Lower leg skin (tissue), 3 donors: ENCODE data around the gene NLRP14.

Experiments
- POLR2A ChIP-seq, 2 donors: fragments of 450-650 bp; IDR thresholded peaks; one replicate each; pipeline ENCODE4 v1.6.1; 2016 to 2017; ENCODE audit warnings: antibody characterized with exemption in 2 of 2, mild to moderate bottlenecking in 1 of 2, moderate library complexity in 1 of 2
- TF ChIP-seq, protein P1 (sequence below), 3 donors: fragments of 450-650 bp; IDR thresholded peaks; one replicate each; pipeline ENCODE4 v1.5.1; 2016; ENCODE audit warnings: antibody characterized with exemption in 3 of 3, mild to moderate bottlenecking in 3 of 3, moderate library complexity in 2 of 3

DNA sequence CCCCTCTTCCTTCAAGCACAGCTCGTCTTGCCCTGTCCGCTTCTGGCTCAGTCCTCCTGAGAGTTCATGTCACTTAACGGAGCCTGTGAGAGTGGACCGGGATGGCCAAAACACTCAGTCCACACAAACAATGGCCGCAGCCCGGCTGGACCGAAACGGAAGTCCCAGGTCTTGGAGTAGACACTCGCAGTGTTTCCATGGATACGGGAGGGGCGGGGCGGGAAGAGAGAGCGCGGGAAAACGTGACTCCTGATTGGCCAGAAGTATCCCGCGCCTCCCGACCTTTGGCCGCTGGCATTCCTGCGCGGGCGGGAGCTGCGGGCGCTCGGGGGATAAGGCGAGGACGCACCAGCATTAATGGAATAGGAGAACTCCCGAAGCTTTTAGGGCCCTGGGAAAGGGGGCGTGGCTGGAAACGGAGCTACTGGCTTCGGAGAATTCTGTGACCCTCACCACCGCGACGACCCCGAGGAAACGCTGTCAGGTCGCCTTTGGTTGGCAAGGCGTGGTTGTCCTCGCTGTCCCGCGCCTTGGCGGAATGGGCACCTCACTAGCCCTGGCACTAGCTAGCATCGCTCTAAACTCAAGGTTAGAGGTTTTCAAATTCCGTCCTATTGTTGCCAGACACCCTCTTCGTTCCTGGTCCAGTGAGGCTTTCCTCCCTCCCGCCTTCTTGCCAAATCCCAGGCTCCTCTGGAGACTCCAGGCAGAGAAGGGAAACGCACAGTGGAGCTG is at the start of gene NLRP14, which contains the start of gene ZNF214:
- TF ChIP-seq, protein P1, sequence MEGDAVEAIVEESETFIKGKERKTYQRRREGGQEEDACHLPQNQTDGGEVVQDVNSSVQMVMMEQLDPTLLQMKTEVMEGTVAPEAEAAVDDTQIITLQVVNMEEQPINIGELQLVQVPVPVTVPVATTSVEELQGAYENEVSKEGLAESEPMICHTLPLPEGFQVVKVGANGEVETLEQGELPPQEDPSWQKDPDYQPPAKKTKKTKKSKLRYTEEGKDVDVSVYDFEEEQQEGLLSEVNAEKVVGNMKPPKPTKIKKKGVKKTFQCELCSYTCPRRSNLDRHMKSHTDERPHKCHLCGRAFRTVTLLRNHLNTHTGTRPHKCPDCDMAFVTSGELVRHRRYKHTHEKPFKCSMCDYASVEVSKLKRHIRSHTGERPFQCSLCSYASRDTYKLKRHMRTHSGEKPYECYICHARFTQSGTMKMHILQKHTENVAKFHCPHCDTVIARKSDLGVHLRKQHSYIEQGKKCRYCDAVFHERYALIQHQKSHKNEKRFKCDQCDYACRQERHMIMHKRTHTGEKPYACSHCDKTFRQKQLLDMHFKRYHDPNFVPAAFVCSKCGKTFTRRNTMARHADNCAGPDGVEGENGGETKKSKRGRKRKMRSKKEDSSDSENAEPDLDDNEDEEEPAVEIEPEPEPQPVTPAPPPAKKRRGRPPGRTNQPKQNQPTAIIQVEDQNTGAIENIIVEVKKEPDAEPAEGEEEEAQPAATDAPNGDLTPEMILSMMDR (IDR thresholded peaks at IDR 0.05): no peak
- TF ChIP-seq POLR2A (IDR thresholded peaks at IDR 0.05): no peak
